Activated T-helper 1 cell treated with anti-CD3 and anti-CD28 coated beads, Interleukin-12 subunit alpha, Interleukin-12 subunit beta, Interleukin-2, Interleukin-4 antibody, amounts not matched to agents 30 ng/mL and 10 ng/mL and 1 ng/mL, durations not matched to agents 14 hours and 24 hours and 36 hours (primary cell): ENCODE results near the gene LMAN1. TPM values are rescaled to one million over a fixed set of nuclear protein-coding genes. Genes with fewer than 3 reads are reported as not detected.

Experiments used
- DNase-seq: peaks from one replicate; pipeline ENCODE4 v3.0.0; 2021; ENCODE audit warnings: low spot score
- H3K27ac Mint-ChIP-seq: one replicate; pipeline ENCODE4 v1.8.0; 2021; ENCODE audit warnings: mild to moderate bottlenecking, mixed read lengths
- H3K27me3 Mint-ChIP-seq: one replicate; pipeline ENCODE4 v1.8.0; 2022; ENCODE audit warnings: mild to moderate bottlenecking, moderate library complexity, mixed read lengths; ENCODE audit not compliant: insufficient read depth
- H3K36me3 Mint-ChIP-seq: one replicate; pipeline ENCODE4 v1.8.0; 2021; ENCODE audit warnings: low read depth, mixed read lengths
- H3K4me1 Mint-ChIP-seq: one replicate; pipeline ENCODE4 v1.8.0; 2021; ENCODE audit warnings: low read depth, mixed read lengths
- H3K4me3 Mint-ChIP-seq: one replicate; pipeline ENCODE4 v1.8.0; 2021; ENCODE audit warnings: mild to moderate bottlenecking, moderate library complexity, mixed read lengths
- H3K9me3 Mint-ChIP-seq: one replicate; pipeline ENCODE4 v1.8.0; 2021; ENCODE audit warnings: mixed read lengths
- intact Hi-C: fragments of 100-400 bp; cut with micrococcal nuclease; formaldehyde crosslinking; loops from one replicate; pipeline ENCODE4 v1.15.1; 2024
- total RNA-seq: library from RNA; stranded (reverse); gene quantifications from 2 replicates; pipeline ENCODE4 v1.2.3, GENCODE V29; 2022

Gene LMAN1
- total RNA-seq, 1 donor from 2014 or later, result 147 TPM

DNA sequence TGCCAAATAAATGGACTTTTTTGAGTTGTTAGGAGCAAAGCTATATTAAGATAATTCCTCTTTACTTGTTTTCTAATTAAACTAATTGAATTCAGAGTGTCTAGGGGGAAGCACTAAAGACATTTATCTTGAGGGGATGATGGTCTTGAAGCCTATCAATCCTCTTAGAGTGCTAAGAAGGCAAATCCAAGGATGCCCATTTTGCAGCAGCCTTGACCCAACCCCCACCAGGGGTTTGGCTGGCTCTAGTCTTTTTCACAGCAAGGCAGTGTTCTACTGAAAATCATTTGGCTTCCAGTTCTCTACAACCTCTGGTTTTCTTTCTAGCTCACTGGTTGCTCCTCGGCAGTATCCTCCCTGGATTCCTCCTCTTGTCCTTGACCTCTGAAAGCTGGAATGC is 79.3 kb downstream of the LMAN1 start:
- no peak for DNase-seq
- H3K4me3 Mint-ChIP-seq, result no peak overlapping the region
- no peaks in the 10 kb centered on the region for H3K9me3 Mint-ChIP-seq
- H3K27ac Mint-ChIP-seq, result no peak overlapping the region
- peaks cover 41% of the 10 kb centered on the region for H3K27me3 Mint-ChIP-seq
- intact Hi-C loops, result loop anchor here (10.0 kb wide), 1 partner anchor 1475 kb away; the partner anchor contains the start of gene ATP8B1
- no peaks in the 10 kb centered on the region for H3K4me1 Mint-ChIP-seq
- no peaks in the 10 kb centered on the region for H3K36me3 Mint-ChIP-seq

DNA sequence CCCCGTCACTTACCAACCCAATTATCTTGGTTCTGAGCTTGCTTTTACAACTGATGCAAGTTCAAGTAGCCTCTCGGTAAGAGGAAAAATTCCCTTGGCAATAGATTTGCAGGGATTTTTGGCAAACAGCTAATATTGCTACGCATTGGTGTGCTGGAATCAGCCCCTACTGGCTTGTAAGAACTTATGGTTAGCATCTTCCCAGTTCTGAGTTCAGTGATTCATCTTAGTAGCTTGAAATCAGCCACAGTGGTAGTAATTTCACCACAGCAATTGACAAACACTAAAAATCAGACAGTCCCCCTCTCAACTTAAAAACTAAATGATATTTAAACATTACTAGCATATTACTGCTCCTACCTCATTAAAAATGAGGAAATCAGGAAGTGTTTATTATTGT is 79.9 kb downstream of the LMAN1 start:
- H3K4me3 Mint-ChIP-seq, result no peak overlapping the region
- intact Hi-C loops, result loop anchor here (10.0 kb wide), 1 partner anchor 1474 kb away; the partner anchor contains the start of gene ATP8B1
- no peaks in the 10 kb centered on the region for H3K9me3 Mint-ChIP-seq
- H3K27ac Mint-ChIP-seq, result no peak overlapping the region
- no peak for DNase-seq
- H3K4me1 Mint-ChIP-seq, result no peaks in the 10 kb centered on the region
- H3K27me3 Mint-ChIP-seq, result peaks cover 42% of the 10 kb centered on the region
- H3K36me3 Mint-ChIP-seq, result no peaks in the 10 kb centered on the region

GRCh38 chr18:59278793-59279192 is 80.3 kb downstream of the LMAN1 start:
- no peak overlapping the region for H3K4me3 Mint-ChIP-seq
- peaks cover 46% of the 10 kb centered on the region for H3K27me3 Mint-ChIP-seq
- no peak for DNase-seq
- no peaks in the 10 kb centered on the region for H3K36me3 Mint-ChIP-seq
- H3K9me3 Mint-ChIP-seq, result no peaks in the 10 kb centered on the region
- intact Hi-C loops, result loop anchor here (10.0 kb wide), 1 partner anchor 1474 kb away; the partner anchor contains the start of gene ATP8B1
- H3K4me1 Mint-ChIP-seq, result no peaks in the 10 kb centered on the region
- no peak overlapping the region for H3K27ac Mint-ChIP-seq

Other genes starting within 250 kb of the LMAN1 start
- 147 and 148 TPM in 2 replicates for gene SEC11C, start 219.4 kb downstream of the LMAN1 start, total RNA-seq
- gene GRP, start 139.1 kb downstream of the LMAN1 start, total RNA-seq, result not detected in 2 replicates
- not detected in 2 replicates for gene RAX, start 85.8 kb downstream of the LMAN1 start, total RNA-seq
- gene CPLX4, start 40.6 kb downstream of the LMAN1 start, total RNA-seq, result not detected in 2 replicates